Neural cell (in vitro differentiated cells): ENCODE results near the gene ANAPC7. TPM values are rescaled to one million over a fixed set of nuclear protein-coding genes. Genes with fewer than 3 reads are reported as not detected.

Experiments
- H2AFZ ChIP-seq: fragments of 200-600, 300-800 bp; sonication (generic), shearing (Covaris generic); 2 replicates; pipeline ENCODE4 v1.6.0; 2014; ENCODE audit warnings: low read depth, mild to moderate bottlenecking, antibody characterized with exemption, low read length, moderate library complexity
- H3F3A ChIP-seq: fragments of 200-600 bp; shearing (Covaris generic); 2 replicates; pipeline ENCODE4 v1.6.1; 2016; ENCODE audit warnings: mild to moderate bottlenecking, moderate library complexity, mixed read lengths, antibody characterized with exemption, low read length; ENCODE audit not compliant: insufficient read depth, poor library complexity, severe bottlenecking
- H3K27ac ChIP-seq: fragments of 200-600, 300-800 bp; sonication (generic), shearing (Covaris generic); 2 replicates; pipeline ENCODE4 v1.5.1; 2014; ENCODE audit warnings: mild to moderate bottlenecking, low read length, moderate library complexity
- H3K27me3 ChIP-seq: fragments of 300-800, 200-600 bp; sonication (generic), shearing (Covaris generic); 2 replicates; pipeline ENCODE4 v1.6.0; 2014; ENCODE audit warnings: mild to moderate bottlenecking, low read depth, low read length, moderate library complexity; ENCODE audit not compliant: insufficient read depth
- H3K36me3 ChIP-seq: fragments of 300-800, 200-600 bp; sonication (generic), shearing (Covaris generic); 2 replicates; pipeline ENCODE4 v1.5.1; 2014; ENCODE audit warnings: mild to moderate bottlenecking, antibody characterized with exemption, low read length, moderate library complexity; ENCODE audit not compliant: insufficient read depth
- H3K4me2 ChIP-seq: fragments of 300-800, 200-600 bp; sonication (generic), shearing (Covaris generic); 2 replicates; pipeline ENCODE4 v1.6.0; 2014; ENCODE audit warnings: mild to moderate bottlenecking, low read length
- H3K4me3 ChIP-seq: fragments of 300-800, 200-600 bp; sonication (generic), shearing (Covaris generic); 2 replicates; pipeline ENCODE4 v1.5.1; 2014; ENCODE audit warnings: mild to moderate bottlenecking, low read length, moderate library complexity
- H3K79me2 ChIP-seq: fragments of 200-600 bp; shearing (Covaris generic); replicated peaks from 2 replicates; pipeline ENCODE4 v1.6.0; 2014; ENCODE audit warnings: mild to moderate bottlenecking, low read length, moderate library complexity; ENCODE audit not compliant: insufficient read depth
- H3K9ac ChIP-seq: fragments of 300-800, 200-600 bp; sonication (generic), shearing (Covaris generic); 2 replicates; pipeline ENCODE4 v1.6.1; 2016; ENCODE audit warnings: mild to moderate bottlenecking, low read length, mixed read lengths
- H3K9me2 ChIP-seq: fragments of 200-600 bp; shearing (Covaris generic); 2 replicates; pipeline ENCODE4 v1.6.1; 2016; ENCODE audit warnings: mild to moderate bottlenecking, low read length, mixed read lengths; ENCODE audit not compliant: insufficient read depth
- H3K9me3 ChIP-seq: fragments of 200-600, 300-800 bp; sonication (generic), shearing (Covaris generic); 2 replicates; pipeline ENCODE4 v1.6.1; 2016; ENCODE audit warnings: mild to moderate bottlenecking, mixed run types, low read length, moderate library complexity, mixed read lengths
- H4K20me1 ChIP-seq: fragments of 200-600 bp; shearing (Covaris generic); 2 replicates; pipeline ENCODE4 v1.6.1; 2016; ENCODE audit warnings: mild to moderate bottlenecking, mixed run types; ENCODE audit not compliant: insufficient read depth
- CTCF ChIP-seq: fragments of 450-650 bp; IDR thresholded peaks from 2 replicates; pipeline ENCODE4 v1.5.1; 2014; ENCODE audit warnings: antibody characterized with exemption, mild to moderate bottlenecking, moderate library complexity; ENCODE audit not compliant: poor library complexity, severe bottlenecking
- EP300 ChIP-seq: fragments of 450-650 bp; conservative IDR thresholded peaks from 2 replicates; pipeline ENCODE4 v1.6.1; 2014; ENCODE audit warnings: antibody characterized with exemption, mild to moderate bottlenecking, moderate library complexity; ENCODE audit not compliant: poor library complexity, severe bottlenecking
- EZH2 ChIP-seq: fragments of 200-600, 300-800 bp; shearing (Covaris generic), sonication (generic); IDR thresholded peaks from 2 replicates; pipeline ENCODE4 v1.6.1; 2014; ENCODE audit warnings: antibody characterized with exemption, low read length, borderline replicate concordance, mild to moderate bottlenecking; ENCODE audit not compliant: insufficient read depth, poor library complexity, severe bottlenecking
- MXI1 ChIP-seq: fragments of 450-650 bp; conservative IDR thresholded peaks from 2 replicates; pipeline ENCODE4 v1.6.1; 2014; ENCODE audit warnings: antibody characterized with exemption, mild to moderate bottlenecking; ENCODE audit not compliant: poor library complexity, severe bottlenecking
- POLR2AphosphoS5 ChIP-seq: IDR thresholded peaks from 2 replicates; pipeline ENCODE4 v1.6.1; 2012
- RAD21 ChIP-seq: fragments of 450-650 bp; conservative IDR thresholded peaks from 2 replicates; pipeline ENCODE4 v1.6.1; 2014; ENCODE audit warnings: antibody characterized with exemption, mild to moderate bottlenecking, moderate library complexity
- SMC3 ChIP-seq: fragments of 450-650 bp; conservative IDR thresholded peaks from 2 replicates; pipeline ENCODE4 v1.6.1; 2014; ENCODE audit warnings: antibody characterized with exemption, mild to moderate bottlenecking, moderate library complexity; ENCODE audit not compliant: poor library complexity
- TAF1 ChIP-seq: IDR thresholded peaks from 2 replicates; pipeline ENCODE4 v1.6.1; 2012; ENCODE audit warnings: low read depth
- polyA plus RNA-seq: library from polyadenylated mRNA; depleted of rRNA; stranded (reverse); fragments of >200 nt; gene quantifications from 2 replicates; pipeline ENCODE4 v1.2.3, GENCODE V29; 2014
- TF ChIP-seq, protein P1 (sequence below): IDR thresholded peaks from 2 replicates; pipeline ENCODE4 v1.6.1; 2012; ENCODE audit warnings: borderline replicate concordance

The ANAPC7 gene
- polyA plus RNA-seq, 1 donor from 2014 or later, result 92.8 TPM

DNA sequence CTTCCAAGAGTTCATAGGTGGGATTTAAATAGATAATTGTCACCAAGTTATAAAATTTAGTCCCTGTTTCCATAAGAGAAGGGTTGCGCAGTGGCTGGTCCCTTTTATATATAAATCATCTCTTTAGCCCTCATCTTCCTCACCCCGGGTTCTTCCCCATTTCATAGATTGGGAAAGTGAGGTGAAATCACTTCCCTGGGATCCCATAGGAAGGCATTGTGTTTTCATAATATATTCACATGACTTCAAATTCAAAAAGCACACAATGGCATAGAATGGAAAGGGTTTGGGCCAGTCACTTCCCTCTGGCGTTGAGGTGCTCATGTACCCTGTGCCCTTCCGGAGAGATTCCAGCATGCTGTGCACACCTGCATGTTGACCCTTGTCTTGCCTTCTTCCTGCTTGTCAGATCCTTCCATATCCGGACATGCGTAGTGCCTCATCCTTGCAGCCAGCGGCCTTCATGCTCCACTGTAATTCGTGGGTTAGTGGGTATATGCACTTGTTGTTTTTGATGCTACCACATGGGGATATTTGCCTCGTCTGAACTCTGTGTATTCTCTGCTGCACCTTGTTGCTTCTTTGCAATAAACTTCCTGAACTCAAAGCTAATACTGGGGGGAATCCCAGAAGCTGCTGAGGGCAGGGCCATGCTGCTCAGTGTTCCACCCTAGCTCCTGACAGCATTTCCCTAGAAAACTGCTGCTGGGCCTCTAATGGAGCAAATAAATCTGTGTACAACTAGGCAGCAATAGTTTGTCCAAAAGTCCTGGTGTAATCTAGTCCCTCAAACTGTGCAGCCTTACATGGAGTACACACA lies 59.6 kb downstream of the ANAPC7 start:
- Histone ChIP-seq H3K79me2 (no peaks in the 10 kb centered on the region), H3K27me3 (no peaks in the 10 kb centered on the region), H3K9me2 (no peaks in the 10 kb centered on the region), H3K4me3 (no peak overlapping the region), H3K9ac (no peak overlapping the region), H3K4me2 (no peak overlapping the region), H3K27ac (no peak overlapping the region), H4K20me1 (no peaks in the 10 kb centered on the region), H2AFZ (no peak overlapping the region), H3K36me3 (peaks cover 13% of the 10 kb centered on the region), H3K9me3 (no peaks in the 10 kb centered on the region), H3F3A (no peaks in the 10 kb centered on the region)
- no peak for TF ChIP-seq EP300
- no peak for TF ChIP-seq EZH2
- TF ChIP-seq CTCF, result no peak
- no peak for TF ChIP-seq SMC3
- no peak for TF ChIP-seq POLR2AphosphoS5
- no peak for TF ChIP-seq MXI1

DNA sequence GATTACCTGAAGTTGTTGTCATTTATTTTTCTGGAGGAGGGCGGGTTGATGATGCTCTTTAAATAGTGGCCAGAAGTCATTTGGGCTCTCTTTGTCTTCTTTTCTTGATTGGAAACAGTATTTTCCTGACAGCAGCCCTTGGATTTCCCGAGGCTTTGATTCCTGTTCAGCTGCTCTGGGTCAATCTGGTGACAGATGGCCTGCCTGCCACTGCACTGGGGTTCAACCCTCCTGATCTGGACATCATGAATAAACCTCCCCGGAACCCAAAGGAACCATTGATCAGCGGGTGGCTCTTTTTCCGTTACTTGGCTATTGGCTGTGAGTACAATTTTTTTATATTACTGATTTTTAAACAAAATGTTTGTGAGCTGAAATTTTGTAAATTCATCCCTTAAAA lies 60.4 kb downstream of the ANAPC7 start:
- H4K20me1 ChIP-seq, result no peaks in the 10 kb centered on the region
- no peaks in the 10 kb centered on the region for H3K9me2 ChIP-seq
- H3K9me3 ChIP-seq, result no peaks in the 10 kb centered on the region
- H3K4me3 ChIP-seq, result no peak overlapping the region
- H3K79me2 ChIP-seq, result no peaks in the 10 kb centered on the region
- no peak overlapping the region for H3K4me2 ChIP-seq
- H3K36me3 ChIP-seq, result peaks cover 19% of the 10 kb centered on the region
- no peak overlapping the region for H3K9ac ChIP-seq
- H3K27ac ChIP-seq, result no peak overlapping the region
- no peak for TF ChIP-seq RAD21
- no peak for TF ChIP-seq EZH2
- TF ChIP-seq, protein P1, sequence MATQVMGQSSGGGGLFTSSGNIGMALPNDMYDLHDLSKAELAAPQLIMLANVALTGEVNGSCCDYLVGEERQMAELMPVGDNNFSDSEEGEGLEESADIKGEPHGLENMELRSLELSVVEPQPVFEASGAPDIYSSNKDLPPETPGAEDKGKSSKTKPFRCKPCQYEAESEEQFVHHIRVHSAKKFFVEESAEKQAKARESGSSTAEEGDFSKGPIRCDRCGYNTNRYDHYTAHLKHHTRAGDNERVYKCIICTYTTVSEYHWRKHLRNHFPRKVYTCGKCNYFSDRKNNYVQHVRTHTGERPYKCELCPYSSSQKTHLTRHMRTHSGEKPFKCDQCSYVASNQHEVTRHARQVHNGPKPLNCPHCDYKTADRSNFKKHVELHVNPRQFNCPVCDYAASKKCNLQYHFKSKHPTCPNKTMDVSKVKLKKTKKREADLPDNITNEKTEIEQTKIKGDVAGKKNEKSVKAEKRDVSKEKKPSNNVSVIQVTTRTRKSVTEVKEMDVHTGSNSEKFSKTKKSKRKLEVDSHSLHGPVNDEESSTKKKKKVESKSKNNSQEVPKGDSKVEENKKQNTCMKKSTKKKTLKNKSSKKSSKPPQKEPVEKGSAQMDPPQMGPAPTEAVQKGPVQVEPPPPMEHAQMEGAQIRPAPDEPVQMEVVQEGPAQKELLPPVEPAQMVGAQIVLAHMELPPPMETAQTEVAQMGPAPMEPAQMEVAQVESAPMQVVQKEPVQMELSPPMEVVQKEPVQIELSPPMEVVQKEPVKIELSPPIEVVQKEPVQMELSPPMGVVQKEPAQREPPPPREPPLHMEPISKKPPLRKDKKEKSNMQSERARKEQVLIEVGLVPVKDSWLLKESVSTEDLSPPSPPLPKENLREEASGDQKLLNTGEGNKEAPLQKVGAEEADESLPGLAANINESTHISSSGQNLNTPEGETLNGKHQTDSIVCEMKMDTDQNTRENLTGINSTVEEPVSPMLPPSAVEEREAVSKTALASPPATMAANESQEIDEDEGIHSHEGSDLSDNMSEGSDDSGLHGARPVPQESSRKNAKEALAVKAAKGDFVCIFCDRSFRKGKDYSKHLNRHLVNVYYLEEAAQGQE, result no peak
- no peak for TF ChIP-seq POLR2AphosphoS5
- no peak for TF ChIP-seq EP300
- no peak for TF ChIP-seq MXI1
- no peak for TF ChIP-seq CTCF
- TF ChIP-seq TAF1, result no peak
- no peak for TF ChIP-seq SMC3
- H3F3A ChIP-seq, result no peaks in the 10 kb centered on the region
- H2AFZ ChIP-seq, result no peak overlapping the region
- H3K27me3 ChIP-seq, result no peaks in the 10 kb centered on the region
